Keratinocyte (primary cell): Measurements from ENCODE around the gene LOXHD1. TPM values are rescaled to one million over a fixed set of nuclear protein-coding genes. Genes with fewer than 3 reads are reported as not detected.

ENCODE experiments used
- DNase-seq: peaks from one replicate; pipeline ENCODE4 v3.0.0-alpha.2; 2011; ENCODE audit warnings: low read depth, missing footprints, low spot score
- FAIRE-seq: peaks from 2 replicates; lab custom pipeline; 2011; peaks lifted over from hg19 to GRCh38; lab: Jason Lieb, UNC
- H2AFZ ChIP-seq: 2 replicates; pipeline ENCODE4 v1.6.0; 2012; ENCODE audit warnings: low read length, control low read depth, inconsistent platforms; ENCODE audit not compliant: control insufficient read depth
- H3K27ac ChIP-seq: 2 replicates; pipeline ENCODE4 v1.5.1; 2011; ENCODE audit warnings: low read length; ENCODE audit not compliant: control insufficient read depth, insufficient read depth
- H3K27me3 ChIP-seq: 3 replicates; pipeline ENCODE4 v1.6.0; 2011; ENCODE audit warnings: low read length; ENCODE audit not compliant: control insufficient read depth, insufficient read depth; ENCODE audit errors: extremely low read depth
- H3K36me3 ChIP-seq, 2 experiments: 2 replicates in 1 of 2; 3 replicates in 1 of 2; pipeline ENCODE4 v1.5.1; 2011; ENCODE audit warnings: low read length in 2 of 2, mild to moderate bottlenecking in 1 of 2; ENCODE audit not compliant: control insufficient read depth in 2 of 2, insufficient read depth in 2 of 2; ENCODE audit errors: extremely low read depth in 1 of 2
- H3K4me1 ChIP-seq: 3 replicates; pipeline ENCODE4 v1.5.1; 2011; ENCODE audit warnings: low read length; ENCODE audit not compliant: control insufficient read depth, insufficient read depth; ENCODE audit errors: extremely low read depth
- H3K4me2 ChIP-seq: 3 replicates; pipeline ENCODE4 v1.6.0; 2011; ENCODE audit warnings: low read depth, low read length; ENCODE audit not compliant: control insufficient read depth, insufficient read depth; ENCODE audit errors: extremely low read depth
- H3K4me3 ChIP-seq, 3 experiments: fragments of 200-600 bp in 1 of 3; sonication (generic) in 1 of 3; 2 replicates in 2 of 3; 3 replicates in 1 of 3; pipeline ENCODE4 v1.5.1; 2011 to 2016; ENCODE audit warnings: low read length in 3 of 3, mild to moderate bottlenecking in 3 of 3, control low read depth in 2 of 3, inconsistent platforms in 1 of 3, low read depth in 1 of 3, mixed read lengths in 1 of 3, mixed run types in 1 of 3, moderate library complexity in 1 of 3; ENCODE audit not compliant: control insufficient read depth in 2 of 3, insufficient read depth in 2 of 3; ENCODE audit errors: extremely low read depth in 1 of 3
- H3K79me2 ChIP-seq: 2 replicates; pipeline ENCODE4 v1.6.0; 2012; ENCODE audit warnings: low read length; ENCODE audit not compliant: control insufficient read depth, insufficient read depth
- H3K9ac ChIP-seq: 3 replicates; pipeline ENCODE4 v1.6.0; 2011; ENCODE audit warnings: low read length; ENCODE audit not compliant: control insufficient read depth, insufficient read depth; ENCODE audit errors: extremely low read depth
- H3K9me1 ChIP-seq: 3 replicates; pipeline ENCODE4 v1.6.0; 2011; ENCODE audit warnings: low read length; ENCODE audit not compliant: control insufficient read depth, insufficient read depth; ENCODE audit errors: extremely low read depth
- H3K9me3 ChIP-seq: 2 replicates; pipeline ENCODE4 v1.5.1; 2012; ENCODE audit warnings: low read depth, low read length; ENCODE audit not compliant: control insufficient read depth
- H4K20me1 ChIP-seq: 3 replicates; pipeline ENCODE4 v1.6.0; 2011; ENCODE audit warnings: low read length; ENCODE audit not compliant: control insufficient read depth, insufficient read depth; ENCODE audit errors: extremely low read depth
- EZH2 ChIP-seq: IDR thresholded peaks from one replicate; pipeline ENCODE4 v1.6.1; 2012; ENCODE audit warnings: inconsistent platforms, mild to moderate bottlenecking, low read length, moderate library complexity
- dilution Hi-C: fragments of 300-500 bp; cut with MboI; formaldehyde crosslinking; loops from one replicate; pipeline ENCODE4 v1.7.0; 2020; ENCODE audit warnings: low sequenced_read_pairs; ENCODE audit not compliant: extremely low pct_ligation_motif_present
- polyA plus RNA-seq, 5 experiments: library from polyadenylated mRNA; depleted of rRNA in 3 of 5; stranded (reverse) in 3 of 5; stranded (forward) in 1 of 5; unstranded in 1 of 5; fragments of >200 nt; gene quantifications; 1 replicate in 1 of 5; 2 replicates in 3 of 5; 3 replicates in 1 of 5; pipeline versions ENCODE4 v1.2.1 to v1.2.3, GENCODE V29; 2011 to 2012; ENCODE audit warnings: missing spikeins in 2 of 5, low read depth in 1 of 5, low replicate concordance in 1 of 5
- TF ChIP-seq, protein P1 (sequence below), 3 experiments: IDR thresholded peaks in 1 of 3; conservative IDR thresholded peaks in 1 of 3; optimal IDR thresholded peaks in 1 of 3; 2 replicates in 2 of 3; 3 replicates in 1 of 3; pipeline versions ENCODE3 to v1.5.1; 2011; ENCODE audit warnings: low read length in 3 of 3, mild to moderate bottlenecking in 3 of 3, moderate library complexity in 2 of 3, control low read depth in 1 of 3, inconsistent platforms in 1 of 3; ENCODE audit not compliant: insufficient read depth in 2 of 3; ENCODE audit errors: extremely low read depth in 1 of 3

Gene LOXHD1
- polyA plus RNA-seq, 1 donor (not counting 4 experiments of a cell fraction or from before 2014, with no cell fraction given): not detected

GRCh38 chr18:46456691-46457090, 200.3 kb downstream of the LOXHD1 start:
- Histone ChIP-seq H3K9me3 (no peaks in the 10 kb centered on the region), H3K4me2 (no peak overlapping the region), H2AFZ (no peak overlapping the region), H3K27ac (no peak overlapping the region), H4K20me1 (no peaks in the 10 kb centered on the region), H3K9me1 (no peaks in the 10 kb centered on the region), H3K27me3 (no peaks in the 10 kb centered on the region), H3K4me1 (no peaks in the 10 kb centered on the region), H3K4me3 (no peak overlapping the region), H3K36me3 (no peaks in the 10 kb centered on the region), H3K79me2 (no peaks in the 10 kb centered on the region), H3K9ac (no peak overlapping the region)
- FAIRE-seq (no peak), DNase-seq (no peak)
- dilution Hi-C loops: no loop called here
- no peak for TF ChIP-seq EZH2
- TF ChIP-seq, protein P1, sequence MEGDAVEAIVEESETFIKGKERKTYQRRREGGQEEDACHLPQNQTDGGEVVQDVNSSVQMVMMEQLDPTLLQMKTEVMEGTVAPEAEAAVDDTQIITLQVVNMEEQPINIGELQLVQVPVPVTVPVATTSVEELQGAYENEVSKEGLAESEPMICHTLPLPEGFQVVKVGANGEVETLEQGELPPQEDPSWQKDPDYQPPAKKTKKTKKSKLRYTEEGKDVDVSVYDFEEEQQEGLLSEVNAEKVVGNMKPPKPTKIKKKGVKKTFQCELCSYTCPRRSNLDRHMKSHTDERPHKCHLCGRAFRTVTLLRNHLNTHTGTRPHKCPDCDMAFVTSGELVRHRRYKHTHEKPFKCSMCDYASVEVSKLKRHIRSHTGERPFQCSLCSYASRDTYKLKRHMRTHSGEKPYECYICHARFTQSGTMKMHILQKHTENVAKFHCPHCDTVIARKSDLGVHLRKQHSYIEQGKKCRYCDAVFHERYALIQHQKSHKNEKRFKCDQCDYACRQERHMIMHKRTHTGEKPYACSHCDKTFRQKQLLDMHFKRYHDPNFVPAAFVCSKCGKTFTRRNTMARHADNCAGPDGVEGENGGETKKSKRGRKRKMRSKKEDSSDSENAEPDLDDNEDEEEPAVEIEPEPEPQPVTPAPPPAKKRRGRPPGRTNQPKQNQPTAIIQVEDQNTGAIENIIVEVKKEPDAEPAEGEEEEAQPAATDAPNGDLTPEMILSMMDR (optimal IDR thresholded peaks at IDR 0.05 in 1 of 3, IDR thresholded peaks at IDR 0.05 in 1 of 3, conservative IDR thresholded peaks at IDR 0.05 in 1 of 3; ENCODE audit: extremely low read depth in 1 of 3, insufficient read depth in 2 of 3, low read length in 3 of 3): no peak

- Histone ChIP-seq H3K4me3 (no peak overlapping the region), H3K27ac (no peak overlapping the region), H3K9ac (no peak overlapping the region), H3K4me1 (no peaks in the 10 kb centered on the region), H3K36me3 (no peaks in the 10 kb centered on the region), H4K20me1 (no peaks in the 10 kb centered on the region), H3K9me3 (peaks cover 2% of the 10 kb centered on the region), H2AFZ (no peak overlapping the region), H3K9me1 (no peaks in the 10 kb centered on the region), H3K4me2 (no peak overlapping the region), H3K27me3 (no peaks in the 10 kb centered on the region), H3K79me2 (no peaks in the 10 kb centered on the region)
- peak; percentile 59 for DNase-seq
- peak; percentile 81 for FAIRE-seq
- no peak for TF ChIP-seq EZH2
- TF ChIP-seq, protein P1 (optimal IDR thresholded peaks at IDR 0.05 in 1 of 3, IDR thresholded peaks at IDR 0.05 in 1 of 3, conservative IDR thresholded peaks at IDR 0.05 in 1 of 3; ENCODE audit: extremely low read depth in 1 of 3, insufficient read depth in 2 of 3, low read length in 3 of 3): no peak
- dilution Hi-C loops: no loop called here
Observed at GRCh38 chr18:46452820-46453219, 204.2 kb downstream of the LOXHD1 start.
